ENCODE measurements around the gene LPAR1. TPM values are rescaled to one million over a fixed set of nuclear protein-coding genes. Genes with fewer than 3 reads are reported as not detected.

The LPAR1 gene
- total and polyA plus RNA-seq, 9 of the 15 experiments (the other 6 are each of a cell fraction or from before 2014, with no cell fraction given): 0.13 TPM; not detected in 8

GRCh38 chr9:111037708-111038330 lies 451 bp downstream of the LPAR1 start:
- POLR2A ChIA-PET: no interaction called here
- no peak for ATAC-seq

More at GRCh38 chr9:111037708-111038330, 451 bp downstream of the LPAR1 start:
- Histone ChIP-seq H2AFZ (ENCODE audit: low read depth, low read length) (no peak overlapping the region), H3K79me2 (ENCODE audit: control insufficient read depth, insufficient read depth, low read length) (no peaks in the 10 kb centered on the region), H3K9me1 (ENCODE audit: control insufficient read depth, insufficient read depth, low read length) (no peaks in the 10 kb centered on the region), H3K4me3 (no peak overlapping the region), H3K9me3 (replicated peaks; ENCODE audit: control insufficient read depth, insufficient read depth, low read depth, low read length) (no peaks in the 10 kb centered on the region; the same call in 1 of the 2 replicates), H3K36me3 (ENCODE audit: control insufficient read depth, insufficient read depth, low read length) (no peaks in the 10 kb centered on the region), H3K4me2 (ENCODE audit: insufficient read depth, low read length) (no peak overlapping the region), H4K20me1 (replicated peaks; ENCODE audit: control insufficient read depth, insufficient read depth, low read length) (no peaks in the 10 kb centered on the region), H3K9ac (ENCODE audit: insufficient read depth in 1 of 2, low read depth in 2 of 2, low read length in 2 of 2) (no peak overlapping the region), H3K27ac (ENCODE audit: extremely low read depth, low read depth, low read length) (no peak overlapping the region), H3K27me3 (ENCODE audit: control insufficient read depth in 2 of 2, insufficient read depth in 2 of 2, low read length in 2 of 2) (no peaks in the 10 kb centered on the region), H3K4me1 (replicated peaks in 1 of 2; ENCODE audit: control insufficient read depth in 2 of 2, insufficient read depth in 2 of 2, low read length in 2 of 2) (no peaks in the 10 kb centered on the region; a peak in 1 of 5 replicates)
- no peak for DNase-seq (ENCODE audit: extremely low read depth in 1 of 4, low spot score in 3 of 4)
- in situ Hi-C loops (cut with MboI): no loop called here
- TF ChIP-seq MCM5 (IDR thresholded peaks at IDR 0.05; ENCODE audit: low read depth) (no peak), HOXB6 (CRISPR knock-in tag; IDR thresholded peaks at IDR 0.05; ENCODE audit: borderline replicate concordance) (no peak), ZNF75A (CRISPR knock-in tag; IDR thresholded peaks at IDR 0.05) (no peak), GATA2 (CRISPR knock-in tag; IDR thresholded peaks at IDR 0.05) (no peak)
- TF ChIP-seq, protein P1, sequence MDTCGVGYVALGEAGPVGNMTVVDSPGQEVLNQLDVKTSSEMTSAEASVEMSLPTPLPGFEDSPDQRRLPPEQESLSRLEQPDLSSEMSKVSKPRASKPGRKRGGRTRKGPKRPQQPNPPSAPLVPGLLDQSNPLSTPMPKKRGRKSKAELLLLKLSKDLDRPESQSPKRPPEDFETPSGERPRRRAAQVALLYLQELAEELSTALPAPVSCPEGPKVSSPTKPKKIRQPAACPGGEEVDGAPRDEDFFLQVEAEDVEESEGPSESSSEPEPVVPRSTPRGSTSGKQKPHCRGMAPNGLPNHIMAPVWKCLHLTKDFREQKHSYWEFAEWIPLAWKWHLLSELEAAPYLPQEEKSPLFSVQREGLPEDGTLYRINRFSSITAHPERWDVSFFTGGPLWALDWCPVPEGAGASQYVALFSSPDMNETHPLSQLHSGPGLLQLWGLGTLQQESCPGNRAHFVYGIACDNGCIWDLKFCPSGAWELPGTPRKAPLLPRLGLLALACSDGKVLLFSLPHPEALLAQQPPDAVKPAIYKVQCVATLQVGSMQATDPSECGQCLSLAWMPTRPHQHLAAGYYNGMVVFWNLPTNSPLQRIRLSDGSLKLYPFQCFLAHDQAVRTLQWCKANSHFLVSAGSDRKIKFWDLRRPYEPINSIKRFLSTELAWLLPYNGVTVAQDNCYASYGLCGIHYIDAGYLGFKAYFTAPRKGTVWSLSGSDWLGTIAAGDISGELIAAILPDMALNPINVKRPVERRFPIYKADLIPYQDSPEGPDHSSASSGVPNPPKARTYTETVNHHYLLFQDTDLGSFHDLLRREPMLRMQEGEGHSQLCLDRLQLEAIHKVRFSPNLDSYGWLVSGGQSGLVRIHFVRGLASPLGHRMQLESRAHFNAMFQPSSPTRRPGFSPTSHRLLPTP (IDR thresholded peaks at IDR 0.05; ENCODE audit: borderline replicate concordance, extremely low read depth, insufficient read length): no peak
- FAIRE-seq: no peak
- no TSS peak for BruUV-seq (replicated peaks)
- CTCF ChIA-PET (ENCODE audit: low intra/inter-chr PET ratio): no interaction called here
- WGBS (ENCODE audit: insufficient coverage, low coverage, missing lambda C conversion rate): 39% methylated on average over 29 of the region's 83 CpGs
- intact Hi-C loops (cut with micrococcal nuclease): no loop called here

Data from K562 (cell line).